ENCODE results near the gene MACROD2.
"Not testable (repeated sequence)": the region's sequence is repeated elsewhere in the genome, so short reads cannot be mapped to it uniquely, and the experiment has no call there.

The MACROD2 gene

GRCh38 chr20:14902432-14903089, 907.2 kb downstream of the MACROD2 start:
- no peak for DNase-seq (ENCODE audit: low read depth, low spot score)

- DNase-seq (ENCODE audit: low read depth, low spot score) = no peak
Measured at GRCh38 chr20:14906908-14907434, 911.7 kb downstream of the MACROD2 start.

- no peak for DNase-seq (ENCODE audit: low read depth, low spot score)
Measured at GRCh38 chr20:14910126-14910525, 914.8 kb downstream of the MACROD2 start.

- no peak for DNase-seq (ENCODE audit: low read depth, low spot score)
Measured at GRCh38 chr20:14913896-14914620, 918.7 kb downstream of the MACROD2 start.

- no peak for DNase-seq (ENCODE audit: low read depth, low spot score)
Measured at GRCh38 chr20:14914633-14915032, 919.3 kb downstream of the MACROD2 start.

GRCh38 chr20:14915356-14915755, 920.0 kb downstream of the MACROD2 start:
- no peak for DNase-seq (ENCODE audit: low read depth, low spot score)

GRCh38 chr20:14916360-14916920, 921.1 kb downstream of the MACROD2 start:
- no peak for DNase-seq (ENCODE audit: low read depth, low spot score)

GRCh38 chr20:14918281-14918680, 923.0 kb downstream of the MACROD2 start:
- no peak for DNase-seq (ENCODE audit: low read depth, low spot score)

GRCh38 chr20:14918976-14919375, 923.7 kb downstream of the MACROD2 start:
- DNase-seq (ENCODE audit: low read depth, low spot score) = no peak

- DNase-seq (ENCODE audit: low read depth, low spot score) = no peak
Measured at GRCh38 chr20:14919501-14920081, 924.3 kb downstream of the MACROD2 start.

GRCh38 chr20:14921513-14921912, 926.2 kb downstream of the MACROD2 start:
- no peak for DNase-seq (ENCODE audit: low read depth, low spot score)

- no peak for DNase-seq (ENCODE audit: low read depth, low spot score)
Measured at GRCh38 chr20:14922503-14923267, 927.4 kb downstream of the MACROD2 start.

- DNase-seq (ENCODE audit: low read depth, low spot score) = no peak
Measured at GRCh38 chr20:14924433-14924832, 929.1 kb downstream of the MACROD2 start.

- DNase-seq (ENCODE audit: low read depth, low spot score) = no peak
Measured at GRCh38 chr20:14925300-14925699, 930.0 kb downstream of the MACROD2 start.

GRCh38 chr20:14926436-14926835, 931.1 kb downstream of the MACROD2 start:
- DNase-seq (ENCODE audit: low read depth, low spot score) = not testable (repeated sequence)

- no peak for DNase-seq (ENCODE audit: low read depth, low spot score)
Measured at GRCh38 chr20:14928083-14928482, 932.8 kb downstream of the MACROD2 start.

- no peak for DNase-seq (ENCODE audit: low read depth, low spot score)
Measured at GRCh38 chr20:14929388-14929787, 934.1 kb downstream of the MACROD2 start.

GRCh38 chr20:14932040-14932439, 936.7 kb downstream of the MACROD2 start:
- DNase-seq (ENCODE audit: low read depth, low spot score) = no peak

- DNase-seq (ENCODE audit: low read depth, low spot score) = no peak
Measured at GRCh38 chr20:14935285-14935684, 940.0 kb downstream of the MACROD2 start.

- no peak for DNase-seq (ENCODE audit: low read depth, low spot score)
Measured at GRCh38 chr20:14937021-14937420, 941.7 kb downstream of the MACROD2 start.

- DNase-seq (ENCODE audit: low read depth, low spot score) = no peak
Measured at GRCh38 chr20:14937846-14938245, 942.5 kb downstream of the MACROD2 start.

- no peak for DNase-seq (ENCODE audit: low read depth, low spot score)
Measured at GRCh38 chr20:14947536-14947935, 952.2 kb downstream of the MACROD2 start.
